Esophagus muscularis mucosa (tissue), 4 donors: ENCODE results near the gene KANSL1. TPM values are rescaled to one million over a fixed set of nuclear protein-coding genes. Genes with fewer than 3 reads are reported as not detected.
"Not testable (repeated sequence)": the region's sequence is repeated elsewhere in the genome, so short reads cannot be mapped to it uniquely, and the experiment has no call there.

Experiments used
- DNase-seq: peaks from one replicate; pipeline ENCODE4 v3.0.0-alpha.2; 2017; ENCODE audit errors: extremely low spot score
- H3K27ac ChIP-seq, 4 donors: fragments of 200-600 bp; sonication (generic); replicated peaks in 1 of 4; 1 replicate in 3 of 4; 2 replicates in 1 of 4; pipeline ENCODE4 v1.5.1; 2016 to 2019; ENCODE audit warnings: mild to moderate bottlenecking in 1 of 4
- H3K27me3 ChIP-seq, 4 donors: fragments of 200-600 bp; sonication (generic); one replicate each; pipeline versions ENCODE4 v1.5.1 to v1.6.0; 2016 to 2019
- H3K36me3 ChIP-seq, 4 donors: fragments of 200-600 bp; sonication (generic); one replicate each; pipeline ENCODE4 v1.5.1; 2016 to 2019
- H3K4me1 ChIP-seq, 4 donors: fragments of 200-600 bp; sonication (generic); one replicate each; pipeline ENCODE4 v1.5.1; 2016 to 2019
- H3K4me3 ChIP-seq, 4 donors: fragments of 200-600 bp; sonication (generic); 1 replicate in 2 of 4; 2 replicates in 2 of 4; pipeline ENCODE4 v1.5.1; 2016 to 2019; ENCODE audit warnings: mild to moderate bottlenecking in 4 of 4, moderate library complexity in 1 of 4
- H3K9me3 ChIP-seq, 4 donors: fragments of 200-600 bp; sonication (generic); 1 replicate in 3 of 4; 2 replicates in 1 of 4; pipeline ENCODE4 v1.5.1; 2016 to 2019
- EP300 ChIP-seq: sonication (generic); formaldehyde crosslinking; IDR thresholded peaks from one replicate; pipeline ENCODE4 v1.6.1; 2017; ENCODE audit warnings: antibody characterized with exemption
- POLR2A ChIP-seq: fragments of 450-650 bp; IDR thresholded peaks from one replicate; pipeline ENCODE4 v1.6.1; 2017; ENCODE audit warnings: antibody characterized with exemption, moderate library complexity, mild to moderate bottlenecking, low read depth
- POLR2AphosphoS5 ChIP-seq, 2 donors: sonication (generic); formaldehyde crosslinking; IDR thresholded peaks; one replicate each; pipeline ENCODE4 v1.6.1; 2017; ENCODE audit warnings: antibody characterized with exemption in 2 of 2
- WGBS: methylation state at CpG from one replicate; pipeline ENCODE4 v1.1.5; 2018; 5-methylcytosine and 5-hydroxymethylcytosine counted together
- intact Hi-C: fragments of 100-400 bp; cut with DNase I; formaldehyde crosslinking; loops from one replicate; pipeline ENCODE4 v1.15.1; 2023
- total RNA-seq, 4 donors: library from RNA; depleted of rRNA; stranded (reverse); fragments of >200 nt; gene quantifications; one replicate each; pipeline versions ENCODE4 v1.1.0 to v1.2.1, GENCODE V29; 2016
- TF ChIP-seq, protein P1 (sequence below), 3 experiments: fragments of 200-600 bp in 2 of 3; fragments of 450-650 bp in 1 of 3; sonication (generic) in 2 of 3; IDR thresholded peaks; one replicate each; pipeline ENCODE4 v1.5.1; 2017 to 2019; ENCODE audit warnings: antibody characterized with exemption in 3 of 3, mild to moderate bottlenecking in 2 of 3, moderate library complexity in 1 of 3

KANSL1 gene
- total RNA-seq, 4 donors from 2014 or later: 55.0 to 124 (median 70.0) TPM

DNA sequence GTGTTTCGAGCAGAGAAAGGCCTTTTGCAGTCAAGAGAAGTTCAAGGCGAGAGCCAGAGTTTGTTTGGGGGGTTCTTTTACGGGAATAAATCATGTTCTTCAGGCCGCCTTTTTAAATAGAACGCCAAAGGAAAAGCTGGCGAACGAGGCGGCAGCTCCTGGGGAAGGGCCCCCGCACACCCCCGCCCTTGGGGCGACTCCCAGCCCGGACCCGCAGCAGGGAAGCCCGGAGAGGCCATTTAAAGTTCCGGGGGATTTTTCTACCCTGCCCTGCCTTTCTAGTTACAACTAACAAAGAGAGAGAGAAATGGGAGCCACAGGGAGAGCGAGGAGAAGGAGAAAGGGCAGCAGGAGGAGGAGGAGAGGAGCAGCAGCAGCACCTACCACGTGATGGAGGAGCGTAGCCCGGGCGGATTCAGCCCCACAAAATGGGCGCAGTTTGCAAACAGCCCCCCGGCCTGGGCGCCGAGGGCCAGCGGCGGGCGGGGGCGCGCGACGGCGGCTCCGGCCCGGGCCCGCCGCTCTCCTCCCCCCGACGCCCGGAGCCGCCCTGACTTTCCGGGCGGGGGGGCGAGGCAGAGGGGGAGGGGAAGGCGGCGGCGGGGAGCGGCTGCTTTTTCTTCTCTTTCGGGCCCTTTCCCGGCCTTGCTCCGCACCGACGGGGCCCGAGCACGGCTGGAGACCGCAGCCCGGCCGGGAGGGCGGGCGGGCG lies 634 bp downstream of the KANSL1 start:
- 0% methylated on average over 21 of the region's 60 CpGs for WGBS
- DNase-seq: no peak
- Histone ChIP-seq H3K27me3 (no peaks in the 10 kb centered on the region), H3K36me3 (peaks cover 0 to 3% (median 0%) of the 10 kb centered on the region in 4 donors), H3K4me3 (peak overlapping the region; percentile 96 to 100 (median 99)), H3K27ac (peak overlapping the region; percentile 100), H3K4me1 (peaks cover 41 to 64% (median 57%) of the 10 kb centered on the region in 4 donors), H3K9me3 (no peaks in the 10 kb centered on the region)
- intact Hi-C loops: loop anchor here (2.0 to 5.0 kb wide), 2 partner anchors 40 to 148 kb away; no protein-coding TSS in a partner anchor
- TF ChIP-seq EP300 (no peak), POLR2AphosphoS5 (IDR thresholded peaks at IDR 0.05) (peak; percentile 6 to 7)
- TF ChIP-seq, protein P1, sequence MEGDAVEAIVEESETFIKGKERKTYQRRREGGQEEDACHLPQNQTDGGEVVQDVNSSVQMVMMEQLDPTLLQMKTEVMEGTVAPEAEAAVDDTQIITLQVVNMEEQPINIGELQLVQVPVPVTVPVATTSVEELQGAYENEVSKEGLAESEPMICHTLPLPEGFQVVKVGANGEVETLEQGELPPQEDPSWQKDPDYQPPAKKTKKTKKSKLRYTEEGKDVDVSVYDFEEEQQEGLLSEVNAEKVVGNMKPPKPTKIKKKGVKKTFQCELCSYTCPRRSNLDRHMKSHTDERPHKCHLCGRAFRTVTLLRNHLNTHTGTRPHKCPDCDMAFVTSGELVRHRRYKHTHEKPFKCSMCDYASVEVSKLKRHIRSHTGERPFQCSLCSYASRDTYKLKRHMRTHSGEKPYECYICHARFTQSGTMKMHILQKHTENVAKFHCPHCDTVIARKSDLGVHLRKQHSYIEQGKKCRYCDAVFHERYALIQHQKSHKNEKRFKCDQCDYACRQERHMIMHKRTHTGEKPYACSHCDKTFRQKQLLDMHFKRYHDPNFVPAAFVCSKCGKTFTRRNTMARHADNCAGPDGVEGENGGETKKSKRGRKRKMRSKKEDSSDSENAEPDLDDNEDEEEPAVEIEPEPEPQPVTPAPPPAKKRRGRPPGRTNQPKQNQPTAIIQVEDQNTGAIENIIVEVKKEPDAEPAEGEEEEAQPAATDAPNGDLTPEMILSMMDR (IDR thresholded peaks at IDR 0.05): no peak

DNA sequence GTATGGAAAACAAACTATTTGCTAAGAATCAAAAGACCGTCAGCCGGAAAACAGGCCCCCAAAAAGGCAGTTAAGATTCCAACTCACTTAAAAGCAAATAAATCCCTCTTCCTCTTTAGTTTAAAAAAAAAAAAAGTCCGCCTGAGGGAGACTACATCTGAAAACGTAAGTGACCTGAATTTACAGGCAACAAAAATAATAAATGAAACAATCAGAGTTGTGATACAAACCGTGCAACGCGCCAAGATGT lies 1.1 kb downstream of the KANSL1 start:
- no peaks in the 10 kb centered on the region for H3K9me3 ChIP-seq
- peaks cover 41 to 65% (median 57%) of the 10 kb centered on the region in 4 donors for H3K4me1 ChIP-seq
- no peaks in the 10 kb centered on the region for H3K27me3 ChIP-seq
- DNase-seq: no peak
- peak overlapping the region; percentile 100 for H3K27ac ChIP-seq
- TF ChIP-seq POLR2AphosphoS5 (IDR thresholded peaks at IDR 0.05): no peak
- TF ChIP-seq EP300: no peak
- TF ChIP-seq POLR2A: no peak
- TF ChIP-seq, protein P1 (IDR thresholded peaks at IDR 0.05): no peak
- WGBS: under 1% methylated on average over 7 of the region's 7 CpGs
- peak overlapping the region; percentile 96 to 100 (median 99) for H3K4me3 ChIP-seq
- H3K36me3 ChIP-seq: peaks cover 0 to under 1% (median 0%) of the 10 kb centered on the region in 4 donors
- intact Hi-C loops: loop anchor here (2.0 to 5.0 kb wide), 2 partner anchors 40 to 147 kb away; no protein-coding TSS in a partner anchor

DNA sequence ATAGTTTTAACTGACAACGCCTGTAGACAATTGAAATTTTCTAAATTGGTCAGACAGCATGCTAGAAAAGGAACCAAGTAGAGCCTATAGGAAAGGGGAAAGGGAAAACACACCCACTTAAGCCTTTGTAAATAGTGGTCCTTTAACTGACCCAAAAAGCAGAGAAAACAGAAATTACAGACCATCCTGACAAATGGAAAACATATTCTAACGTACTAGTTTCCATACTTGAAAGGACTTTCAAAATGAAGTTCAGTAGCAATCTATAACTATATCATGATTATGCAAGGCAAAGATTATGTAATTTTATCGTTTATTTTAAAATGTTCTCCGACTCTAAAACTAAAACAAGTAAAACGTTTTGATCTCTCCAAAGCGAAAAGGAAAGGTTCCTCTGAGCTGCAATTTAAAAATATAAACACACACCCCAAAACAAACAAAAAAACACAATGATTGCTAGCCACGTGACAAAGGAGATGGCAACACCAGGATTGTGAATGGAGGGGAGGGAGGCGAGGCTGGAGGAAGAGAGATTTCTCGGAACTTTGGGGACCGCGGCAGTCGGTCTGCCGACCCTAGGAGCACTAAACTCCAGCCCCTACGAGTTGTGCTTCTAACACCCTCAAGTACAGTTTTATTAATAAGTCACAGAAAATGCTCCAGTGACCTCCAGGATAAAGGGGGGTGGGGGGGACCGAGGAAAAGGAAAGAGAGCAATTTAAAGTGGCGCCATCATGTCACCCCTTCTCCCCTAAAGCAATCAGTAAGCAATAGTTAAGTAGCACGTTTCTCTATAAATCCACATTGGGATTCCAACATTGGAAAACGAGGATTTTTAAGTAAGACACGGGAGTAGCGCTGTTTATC lies 1.7 kb downstream of the KANSL1 start:
- TF ChIP-seq POLR2A: no peak
- TF ChIP-seq POLR2AphosphoS5 (IDR thresholded peaks at IDR 0.05): peak; percentile 24 to 31
- Histone ChIP-seq H3K9me3 (no peaks in the 10 kb centered on the region), H3K27ac (peak overlapping the region; percentile 100), H3K4me3 (peak overlapping the region; percentile 96 to 100 (median 99)), H3K36me3 (no peaks in the 10 kb centered on the region), H3K27me3 (no peaks in the 10 kb centered on the region), H3K4me1 (peaks cover 46 to 67% (median 61%) of the 10 kb centered on the region in 4 donors)
- under 1% methylated on average over 20 of the region's 20 CpGs for WGBS
- intact Hi-C loops: loop anchor here (2.0 to 5.0 kb wide), 2 partner anchors 39 to 147 kb away; no protein-coding TSS in a partner anchor
- no peak for DNase-seq

DNA sequence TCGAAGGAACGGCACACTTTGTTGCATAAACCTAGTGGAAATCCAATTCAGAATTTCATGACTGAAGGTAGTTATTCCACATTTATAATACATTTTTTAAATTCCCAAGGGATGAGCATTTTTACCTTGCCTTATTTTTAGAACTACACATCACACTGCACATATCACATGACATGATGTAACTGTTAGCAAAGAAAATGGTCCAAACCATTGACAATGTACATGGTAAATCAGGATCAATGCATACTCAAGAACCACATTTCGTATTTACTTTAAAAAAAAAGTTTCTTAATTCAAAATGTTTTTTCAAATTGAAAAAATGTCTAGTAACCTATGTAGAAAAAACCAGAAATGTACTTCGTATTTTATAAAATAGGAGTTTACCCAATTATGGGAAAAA lies 2.5 kb downstream of the KANSL1 start:
- no peak for DNase-seq
- peak overlapping the region; percentile 100 for H3K27ac ChIP-seq
- H3K9me3 ChIP-seq: no peaks in the 10 kb centered on the region
- peak overlapping the region; percentile 96 to 100 (median 99) for H3K4me3 ChIP-seq
- TF ChIP-seq POLR2A (no peak), EP300 (no peak), POLR2AphosphoS5 (IDR thresholded peaks at IDR 0.05) (no peak)
- TF ChIP-seq, protein P1 (IDR thresholded peaks at IDR 0.05): no peak
- intact Hi-C loops: loop anchor here (5.0 kb wide), 1 partner anchor 38 kb away; no protein-coding TSS in a partner anchor
- no peaks in the 10 kb centered on the region for H3K36me3 ChIP-seq
- peaks cover 54 to 72% (median 69%) of the 10 kb centered on the region in 4 donors for H3K4me1 ChIP-seq
- 24% methylated on average over 4 of the region's 4 CpGs for WGBS
- no peaks in the 10 kb centered on the region for H3K27me3 ChIP-seq

DNA sequence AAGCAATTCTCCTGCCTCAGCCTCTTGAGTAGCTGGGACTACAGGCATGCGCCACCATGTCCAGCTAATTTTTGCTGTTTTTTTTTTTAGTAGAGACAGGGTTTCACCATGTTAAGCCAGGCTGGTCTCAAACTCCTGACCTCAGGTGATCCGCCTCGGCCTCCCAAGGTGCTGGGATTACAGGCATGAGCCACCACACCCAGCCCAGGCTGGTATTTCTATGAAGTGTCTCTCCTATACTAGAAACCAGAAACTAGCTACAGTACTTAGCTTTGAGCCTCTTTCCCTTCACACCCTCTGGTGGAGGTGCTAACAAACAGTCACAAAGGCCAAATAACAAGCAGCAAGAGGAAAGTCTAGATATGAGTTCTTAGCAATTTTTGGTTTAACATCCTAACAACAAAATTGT lies 6.4 kb downstream of the KANSL1 start:
- H3K9me3 ChIP-seq, H3K36me3 ChIP-seq, H3K27ac ChIP-seq, DNase-seq, H3K4me3 ChIP-seq, intact Hi-C loops, H3K27me3 ChIP-seq: not testable (repeated sequence)
- peaks cover 80 to 92% (median 92%) of the 10 kb centered on the region in 4 donors for H3K4me1 ChIP-seq
- 80% methylated on average over 3 of the region's 3 CpGs for WGBS
- TF ChIP-seq, protein P1 (IDR thresholded peaks at IDR 0.05): peak; percentile 26 to 31 (median 29)
